ENCODE data around the gene PHACTR1. TPM values are rescaled to one million over a fixed set of nuclear protein-coding genes. Genes with fewer than 3 reads are reported as not detected.

Gene PHACTR1
- total and polyA plus RNA-seq, 12 donors, result 0.77 to 16.0 (median 3.5) TPM

DNA sequence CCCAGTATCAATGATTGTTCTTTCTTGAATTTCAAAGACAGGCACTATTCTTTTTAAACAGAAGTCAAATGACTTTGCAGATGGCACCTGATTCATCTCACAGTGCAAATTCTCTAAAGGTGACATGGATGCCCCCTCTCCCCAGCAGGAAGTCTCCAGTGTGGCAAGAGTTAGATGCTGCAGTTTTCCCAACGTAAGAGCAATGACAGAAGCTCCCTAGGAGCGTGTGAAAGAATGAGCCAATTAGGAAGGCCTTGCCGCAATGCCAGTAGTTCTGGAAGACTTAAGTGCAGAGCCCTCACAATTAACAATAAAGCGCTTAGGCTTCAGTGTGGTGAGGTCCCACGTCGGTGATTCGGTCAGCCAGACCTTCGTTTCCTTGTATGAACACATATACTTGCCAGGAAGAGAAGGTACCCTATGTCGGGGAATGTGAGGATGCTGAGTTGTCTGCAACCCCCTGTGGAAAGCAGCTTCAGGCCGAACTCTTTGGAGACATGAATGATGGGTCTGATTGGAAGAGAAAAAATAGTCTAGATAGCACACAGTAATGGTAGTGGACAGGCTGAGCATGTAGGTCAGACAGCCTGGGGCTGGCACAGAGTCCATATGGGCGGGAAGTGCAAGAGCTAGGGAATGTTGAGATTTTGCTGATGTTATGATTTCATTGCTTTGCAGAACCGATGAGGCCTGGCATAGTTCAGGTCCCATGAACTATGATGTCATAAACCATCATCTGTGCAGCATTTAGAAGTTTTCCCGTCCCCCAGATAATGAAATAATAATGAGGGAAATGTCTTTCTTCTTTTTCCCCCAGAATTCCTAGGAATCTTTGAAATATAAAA, 132.6 kb downstream of the PHACTR1 start:
- Histone ChIP-seq H3K27me3 (peaks cover 5% of the 10 kb centered on the region), H3K27ac (no peak overlapping the region), H3K4me1 (replicated peaks in 1 of 2) (no peaks in the 10 kb centered on the region), H3K4me3 (no peak overlapping the region), H3K9me3 (replicated peaks in 1 of 3) (no peaks in the 10 kb centered on the region), H3K36me3 (replicated peaks in 1 of 2) (no peaks in the 10 kb centered on the region)
- no peak for TF ChIP-seq POLR2A (IDR thresholded peaks at IDR 0.05)
- TF ChIP-seq, protein P1, sequence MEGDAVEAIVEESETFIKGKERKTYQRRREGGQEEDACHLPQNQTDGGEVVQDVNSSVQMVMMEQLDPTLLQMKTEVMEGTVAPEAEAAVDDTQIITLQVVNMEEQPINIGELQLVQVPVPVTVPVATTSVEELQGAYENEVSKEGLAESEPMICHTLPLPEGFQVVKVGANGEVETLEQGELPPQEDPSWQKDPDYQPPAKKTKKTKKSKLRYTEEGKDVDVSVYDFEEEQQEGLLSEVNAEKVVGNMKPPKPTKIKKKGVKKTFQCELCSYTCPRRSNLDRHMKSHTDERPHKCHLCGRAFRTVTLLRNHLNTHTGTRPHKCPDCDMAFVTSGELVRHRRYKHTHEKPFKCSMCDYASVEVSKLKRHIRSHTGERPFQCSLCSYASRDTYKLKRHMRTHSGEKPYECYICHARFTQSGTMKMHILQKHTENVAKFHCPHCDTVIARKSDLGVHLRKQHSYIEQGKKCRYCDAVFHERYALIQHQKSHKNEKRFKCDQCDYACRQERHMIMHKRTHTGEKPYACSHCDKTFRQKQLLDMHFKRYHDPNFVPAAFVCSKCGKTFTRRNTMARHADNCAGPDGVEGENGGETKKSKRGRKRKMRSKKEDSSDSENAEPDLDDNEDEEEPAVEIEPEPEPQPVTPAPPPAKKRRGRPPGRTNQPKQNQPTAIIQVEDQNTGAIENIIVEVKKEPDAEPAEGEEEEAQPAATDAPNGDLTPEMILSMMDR (IDR thresholded peaks at IDR 0.05), result no peak
- intact Hi-C loops (cut with DNase I), result no loop called here
- 71 to 75% (median 74%) methylated on average over 13 of the region's 13 CpGs for WGBS, 4 donors
- no peak for DNase-seq

DNA sequence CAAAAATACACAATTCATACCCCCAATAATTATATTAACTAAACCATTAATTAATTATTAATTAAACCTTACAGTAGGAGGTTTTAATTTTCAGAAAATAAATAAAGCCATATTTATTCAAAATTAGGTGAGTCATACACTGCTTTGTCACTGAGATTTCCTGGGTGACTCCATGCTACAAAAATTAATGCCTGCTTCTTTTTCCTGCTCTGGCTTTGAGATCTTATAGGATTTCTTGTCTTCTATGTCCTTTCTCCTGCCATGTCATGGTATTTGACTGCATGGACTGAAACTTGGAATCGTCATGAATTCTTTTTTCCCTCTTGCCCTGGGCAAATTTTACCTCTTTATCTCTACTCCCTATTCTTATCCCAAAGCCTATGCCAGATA, 133.2 kb downstream of the PHACTR1 start:
- intact Hi-C loops (cut with DNase I), result no loop called here
- WGBS, 4 donors, result 56 to 79% (median 71%) methylated on average over 1 of the region's 1 CpG
- TF ChIP-seq, protein P1 (IDR thresholded peaks at IDR 0.05), result no peak
- no peak for TF ChIP-seq POLR2A (IDR thresholded peaks at IDR 0.05)

DNA sequence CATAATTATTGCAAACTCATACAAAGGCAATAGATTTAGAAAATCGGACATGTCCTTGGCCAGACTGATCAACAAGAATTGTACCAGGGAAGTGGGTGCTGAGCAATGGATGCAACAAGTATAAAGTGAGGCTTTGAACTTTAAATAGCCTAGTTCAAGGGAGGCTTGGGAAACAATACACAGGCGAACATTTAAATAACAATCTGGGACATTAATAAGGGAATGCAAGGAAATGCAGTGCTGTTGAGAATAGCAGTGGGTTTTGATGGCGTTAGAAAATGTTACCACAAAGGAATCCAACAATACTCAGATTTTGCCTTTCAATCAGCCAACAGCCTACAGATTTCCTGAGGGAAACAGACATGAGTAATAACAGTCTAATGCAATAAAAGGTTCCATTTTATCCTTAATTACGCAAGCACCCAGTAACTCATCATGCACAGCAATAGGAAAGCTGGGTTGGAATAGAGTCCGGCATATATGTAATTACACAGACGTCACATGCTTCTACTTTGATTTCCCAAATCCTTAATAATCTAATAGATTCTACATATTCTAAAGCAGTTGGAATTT, 134.6 kb downstream of the PHACTR1 start:
- DNase-seq, result no peak
- WGBS, 4 donors, result 62 to 75% (median 66%) methylated on average over 6 of the region's 6 CpGs

More for the DNA sequence above, 133.2 kb downstream of the PHACTR1 start:
- Histone ChIP-seq H3K4me3 (no peak overlapping the region), H3K36me3 (replicated peaks in 1 of 2) (no peaks in the 10 kb centered on the region), H3K27me3 (peaks cover 5% of the 10 kb centered on the region), H3K4me1 (replicated peaks in 1 of 2) (no peaks in the 10 kb centered on the region), H3K27ac (no peak overlapping the region), H3K9me3 (replicated peaks in 1 of 3) (no peaks in the 10 kb centered on the region)
- DNase-seq, result no peak

GRCh38 chr6:12861603-12862002, 145.0 kb downstream of the PHACTR1 start:
- no peaks in the 10 kb centered on the region for H3K4me1 ChIP-seq (replicated peaks in 1 of 2)
- H3K27me3 ChIP-seq, result no peaks in the 10 kb centered on the region
- TF ChIP-seq POLR2A (IDR thresholded peaks at IDR 0.05), result no peak
- TF ChIP-seq, protein P1 (IDR thresholded peaks at IDR 0.05), result no peak
- H3K4me3 ChIP-seq, result no peak overlapping the region
- intact Hi-C loops (cut with DNase I), result no loop called here
- no peak for DNase-seq
- H3K9me3 ChIP-seq (replicated peaks in 1 of 3), result no peaks in the 10 kb centered on the region
- no peak overlapping the region for H3K27ac ChIP-seq
- 49 to 54% (median 53%) methylated on average over 2 of the region's 2 CpGs for WGBS, 4 donors
- H3K36me3 ChIP-seq (replicated peaks in 1 of 2), result no peaks in the 10 kb centered on the region

More for the DNA sequence above, 134.6 kb downstream of the PHACTR1 start:
- Histone ChIP-seq H3K9me3 (replicated peaks in 1 of 3) (no peaks in the 10 kb centered on the region), H3K27me3 (peaks cover 5% of the 10 kb centered on the region), H3K36me3 (replicated peaks in 1 of 2) (no peaks in the 10 kb centered on the region), H3K4me1 (replicated peaks in 1 of 2) (no peaks in the 10 kb centered on the region), H3K27ac (no peak overlapping the region), H3K4me3 (no peak overlapping the region)
- no peak for TF ChIP-seq POLR2A (IDR thresholded peaks at IDR 0.05)
- TF ChIP-seq, protein P1 (IDR thresholded peaks at IDR 0.05), result no peak
- intact Hi-C loops (cut with DNase I), result no loop called here
